ENCODE data around the gene SPIN2B.
"Not testable (repeated sequence)": the region's sequence is repeated elsewhere in the genome, so short reads cannot be mapped to it uniquely, and the experiment has no call there.

The SPIN2B gene

DNA sequence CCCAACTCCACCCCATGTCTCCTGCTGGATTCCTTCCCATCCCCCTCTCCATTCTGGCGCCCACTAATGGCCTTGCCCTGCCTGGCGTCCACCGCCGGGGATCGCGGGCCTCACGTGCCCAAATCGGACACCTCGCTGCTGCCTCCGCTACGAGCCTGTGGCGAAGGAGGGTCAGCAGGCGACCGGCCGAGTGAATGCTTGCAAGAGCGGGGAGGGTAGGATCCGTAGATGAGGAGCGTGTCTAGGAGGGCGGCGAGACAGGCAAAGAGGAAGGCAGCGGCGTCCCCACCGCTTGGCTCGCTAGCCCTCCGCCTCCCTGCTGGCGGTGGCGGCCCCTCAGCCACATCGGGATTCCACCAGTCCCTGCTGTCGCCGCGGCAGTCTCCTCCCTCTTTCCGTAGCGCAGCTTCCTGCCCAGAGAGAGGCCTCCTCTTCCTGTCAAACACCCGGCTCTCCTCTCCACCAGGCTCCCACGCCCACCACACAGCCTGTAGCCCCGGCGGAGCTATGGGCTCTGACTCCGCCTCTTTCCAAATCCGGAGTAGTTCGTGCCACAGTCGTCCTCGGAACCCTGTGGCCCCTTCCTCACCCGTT, at the start of gene SPIN2B:
Gene SPIN2B (minus strand): TSS at position 387 of the 594 bp plus-strand sequence.
- peak; percentile 82 for DNase-seq

- DNase-seq: no peak
These were observed 35.2 kb upstream of the SPIN2B start for GRCh38 chrX:57156397-57157049.

DNA sequence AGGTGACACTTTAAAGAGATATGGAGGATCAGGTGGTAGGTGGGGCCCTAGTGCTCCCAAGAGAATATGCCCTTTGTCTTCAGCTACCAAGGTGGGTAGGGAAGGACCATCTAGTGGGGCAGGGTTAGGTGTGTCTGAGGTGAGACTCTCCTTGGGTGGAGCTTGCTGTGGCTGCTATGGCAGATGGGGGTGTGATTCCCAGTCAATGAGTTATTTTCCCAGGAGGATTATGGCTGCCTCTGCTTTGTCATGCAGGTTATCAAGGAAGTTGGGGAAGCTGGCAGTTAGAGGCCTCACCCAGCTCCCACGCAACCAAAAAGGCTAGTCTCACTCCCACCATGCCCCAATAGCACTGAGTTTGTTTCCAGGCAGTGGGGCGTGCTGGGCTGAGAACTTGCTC, 33.8 kb upstream of the SPIN2B start:
- DNase-seq: no peak

- not testable (repeated sequence) for DNase-seq
These were observed 30.9 kb upstream of the SPIN2B start for GRCh38 chrX:57152222-57152621.

DNA sequence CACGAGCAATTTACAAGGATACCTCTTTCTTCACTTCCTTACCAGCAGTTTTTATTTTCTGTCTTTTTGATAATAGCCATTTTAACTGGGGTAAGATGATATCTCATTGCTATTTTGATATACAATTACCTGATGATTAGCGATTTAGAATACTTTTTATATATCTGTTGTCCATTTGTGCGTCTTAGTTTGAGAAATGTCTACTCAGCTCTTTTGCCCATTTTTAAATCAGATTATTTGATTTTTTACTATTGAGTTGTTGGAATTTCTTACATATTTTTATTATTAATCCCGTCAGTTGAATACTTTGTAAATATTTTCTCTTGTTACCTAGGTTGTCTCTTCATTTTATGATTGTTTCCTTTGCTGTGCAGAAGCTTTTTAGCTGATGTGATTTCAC, 17.3 kb upstream of the SPIN2B start:
- DNase-seq: no peak

DNA sequence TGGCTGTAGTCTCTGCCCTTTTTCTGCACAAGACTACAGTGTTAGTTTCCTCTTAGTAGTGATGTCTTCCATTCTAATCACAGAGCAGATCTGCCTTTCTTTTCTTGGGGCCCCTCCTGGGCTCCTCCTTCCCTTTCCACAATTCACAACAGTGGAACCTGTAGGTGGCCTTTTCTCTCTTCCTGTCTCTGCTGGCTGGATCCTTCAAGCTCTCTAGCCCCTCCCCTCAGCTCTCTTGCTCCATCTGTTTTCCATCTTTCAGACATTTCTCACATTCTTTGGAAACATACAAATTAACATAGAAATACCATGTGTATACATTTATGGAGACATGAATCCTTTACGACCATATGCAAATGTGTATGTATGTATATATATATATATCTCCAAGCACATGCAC, 16.2 kb upstream of the SPIN2B start:
- DNase-seq: no peak

GRCh38 chrX:57137073-57137472, 15.7 kb upstream of the SPIN2B start, which contains the start of gene SPIN2A:
Gene SPIN2A, minus strand, starts transcription at chrX:57137397. Its CDS starts 800 bp downstream, at chrX:57136597.
- not testable (repeated sequence) for DNase-seq

- not testable (repeated sequence) for DNase-seq
These were observed 15.2 kb upstream of the SPIN2B start for GRCh38 chrX:57136589-57136988.

GRCh38 chrX:57135287-57135686, 13.9 kb upstream of the SPIN2B start:
- DNase-seq: no peak

DNA sequence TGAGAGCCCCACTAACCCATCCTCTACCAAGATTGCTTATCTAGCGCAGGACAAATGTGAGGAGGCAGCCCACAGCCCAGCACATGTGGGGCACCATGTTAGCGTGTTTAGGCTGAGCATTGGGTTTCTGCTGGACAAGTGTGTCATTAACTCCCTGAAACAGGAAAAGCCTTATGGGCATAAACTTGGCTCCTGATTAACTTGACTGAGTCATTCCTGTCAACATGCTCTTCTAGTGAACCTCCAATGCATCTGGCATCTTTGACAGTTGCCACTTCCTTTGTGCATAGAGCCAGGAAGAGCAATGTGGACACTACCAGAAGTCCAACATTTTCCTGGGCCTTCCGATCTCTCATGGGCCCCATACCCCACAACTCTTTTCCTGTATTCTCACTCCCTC, 13.4 kb upstream of the SPIN2B start:
- no peak for DNase-seq

DNA sequence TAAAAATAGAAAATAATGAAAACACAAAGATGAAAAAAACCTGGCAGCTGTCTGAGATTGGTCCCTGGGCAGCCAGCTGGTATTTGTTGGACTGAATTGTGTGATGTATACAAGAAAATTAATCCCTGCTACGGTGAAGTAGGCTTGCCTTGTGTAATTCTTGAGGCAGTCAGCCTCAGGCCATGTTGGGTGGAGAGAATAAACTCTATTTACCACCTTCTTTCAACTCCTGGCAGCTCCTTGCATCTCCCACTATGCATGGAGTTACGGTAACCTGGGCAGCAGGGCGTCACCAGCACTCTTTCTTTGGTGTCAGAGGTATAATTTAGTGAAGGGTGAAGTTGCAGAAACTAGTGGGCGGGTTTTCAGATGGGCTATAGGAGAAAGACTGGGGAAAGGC, 12.4 kb upstream of the SPIN2B start:
- DNase-seq: no peak

- not testable (repeated sequence) for DNase-seq
These were observed 11.9 kb upstream of the SPIN2B start for GRCh38 chrX:57133284-57133683.

GRCh38 chrX:57132046-57132445, 10.7 kb upstream of the SPIN2B start:
- no peak for DNase-seq

GRCh38 chrX:57121816-57122215, 468 bp upstream of the SPIN2B start:
- DNase-seq: no peak

DNA sequence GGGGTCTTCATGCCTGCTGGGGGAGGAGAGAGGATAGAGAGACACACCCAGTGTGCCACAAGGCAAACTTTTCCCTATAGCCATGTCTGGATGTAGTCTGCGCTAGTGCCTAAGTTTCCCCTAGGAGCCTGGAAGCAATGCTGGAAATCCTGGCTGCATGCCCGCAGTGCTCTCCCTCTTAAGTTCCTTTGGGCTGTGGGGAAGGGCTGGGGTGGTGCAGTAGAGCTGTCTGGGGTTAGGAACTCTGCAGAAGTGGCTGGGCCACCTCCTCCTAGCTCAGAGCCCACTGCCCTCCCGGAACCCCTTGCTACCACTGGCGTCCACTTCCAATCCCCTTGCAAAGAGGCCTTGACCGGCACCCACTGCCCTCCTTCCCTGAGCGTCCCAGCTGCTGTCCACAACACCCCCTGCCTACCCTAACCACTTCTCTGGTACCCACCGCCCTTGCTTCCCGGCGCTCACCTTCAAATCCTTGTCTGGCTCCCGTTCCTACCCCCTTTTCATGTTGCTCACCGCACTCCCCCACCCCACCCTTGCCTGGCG, 658 bp downstream of the SPIN2B start:
- DNase-seq: not testable (repeated sequence)

DNA sequence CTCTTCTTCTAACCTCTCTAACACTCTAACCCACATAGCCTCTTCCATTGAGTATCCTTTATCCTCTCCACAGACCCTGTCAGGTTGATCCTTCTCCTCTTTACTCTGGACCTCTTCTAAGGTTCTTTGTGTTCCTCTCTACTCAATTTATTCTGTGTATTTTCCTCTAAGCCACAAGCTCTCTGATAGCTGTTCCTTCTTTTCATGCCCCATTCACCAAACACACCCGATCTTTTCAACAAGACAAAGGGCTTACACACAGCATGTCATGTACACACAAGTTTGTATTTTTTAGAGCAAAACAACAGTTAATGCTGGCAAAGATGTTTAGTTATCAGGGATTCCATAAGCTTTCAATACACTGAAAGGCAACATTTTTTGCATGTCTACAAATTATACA, 1.9 kb downstream of the SPIN2B start:
- no peak for DNase-seq

- DNase-seq: not testable (repeated sequence)
These were observed 3.8 kb downstream of the SPIN2B start for GRCh38 chrX:57117566-57117965.

DNA sequence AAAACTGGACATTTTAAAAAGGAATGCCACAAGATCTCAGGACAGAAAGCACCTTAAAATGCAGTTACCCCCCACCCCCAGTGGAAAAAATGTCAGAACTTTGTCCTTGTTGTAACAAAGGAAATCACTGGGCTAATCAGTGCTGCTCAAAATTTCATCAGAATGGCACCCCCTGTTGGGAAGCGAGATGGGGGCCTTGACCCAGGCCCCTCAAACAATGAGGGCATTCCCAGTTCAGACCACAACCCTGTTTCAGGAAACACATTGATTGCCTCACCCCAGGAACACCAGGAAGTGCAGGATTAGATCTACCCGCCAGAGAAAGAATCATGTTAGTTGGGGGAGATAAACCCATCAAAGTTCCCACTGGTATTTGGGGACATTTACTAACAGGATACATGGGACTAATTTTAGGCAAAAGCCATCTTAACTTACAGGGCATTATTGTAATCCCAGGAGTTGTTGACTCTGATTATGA, 16.4 kb downstream of the SPIN2B start:
- DNase-seq: no peak

DNA sequence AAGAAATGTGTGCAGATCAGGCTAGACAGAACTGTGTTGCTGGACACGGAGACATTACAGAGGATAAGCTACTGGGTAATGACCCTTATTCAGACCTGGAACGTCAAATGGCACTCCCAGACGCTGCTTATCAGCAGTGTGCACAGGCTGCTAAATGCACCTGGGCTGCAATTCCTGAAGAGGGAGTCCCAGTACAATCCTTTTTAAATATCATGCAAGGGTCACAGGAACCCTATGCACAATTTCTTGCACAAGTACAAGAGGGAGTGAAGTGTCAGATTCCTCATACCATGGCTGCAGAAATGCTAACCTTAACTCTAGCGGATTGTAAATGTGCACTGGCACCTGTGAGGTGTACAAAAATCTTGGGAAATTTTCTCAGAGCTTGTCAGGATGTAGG, 16.9 kb downstream of the SPIN2B start:
- no peak for DNase-seq

GRCh38 chrX:57103489-57103888, 17.9 kb downstream of the SPIN2B start:
- DNase-seq: no peak

DNA sequence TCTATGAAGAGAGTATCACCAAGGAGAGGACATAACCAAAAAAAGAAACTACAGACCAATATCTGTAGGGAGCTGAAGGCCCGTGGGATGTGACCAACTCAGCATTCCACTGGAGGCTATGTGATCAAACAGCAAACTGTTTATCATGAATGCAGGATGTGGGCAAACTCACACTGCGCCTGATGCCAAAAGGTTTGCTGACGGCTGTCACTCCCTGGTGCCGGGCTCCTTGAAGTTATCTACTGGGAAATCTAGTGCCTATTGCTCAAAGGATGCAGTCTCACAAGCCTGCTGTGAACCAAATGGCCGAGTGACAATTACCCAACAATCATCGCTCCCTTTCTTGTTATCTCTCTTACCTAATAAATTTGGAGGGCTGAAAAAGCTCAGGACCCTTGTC, 18.4 kb downstream of the SPIN2B start:
- DNase-seq: not testable (repeated sequence)

DNA sequence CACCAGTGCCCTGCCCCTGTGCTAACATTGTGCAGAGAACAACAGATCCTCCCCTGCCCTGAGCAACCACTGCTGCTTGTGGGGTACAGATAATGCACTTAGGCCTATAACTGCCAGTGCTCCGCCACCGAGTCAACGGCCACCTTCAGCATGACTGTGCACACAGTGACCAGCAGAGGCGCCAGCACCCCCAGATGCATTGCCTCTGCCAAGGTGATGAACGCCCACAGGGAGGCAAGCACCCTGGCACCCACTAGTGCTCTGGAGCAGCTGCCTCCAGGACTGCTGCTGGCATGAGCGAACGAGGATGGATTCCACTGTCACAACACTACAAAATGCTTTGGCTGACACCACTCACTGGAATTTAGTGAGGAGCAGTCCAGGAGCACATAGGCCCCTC, 38.2 kb downstream of the SPIN2B start:
- DNase-seq: no peak

DNA sequence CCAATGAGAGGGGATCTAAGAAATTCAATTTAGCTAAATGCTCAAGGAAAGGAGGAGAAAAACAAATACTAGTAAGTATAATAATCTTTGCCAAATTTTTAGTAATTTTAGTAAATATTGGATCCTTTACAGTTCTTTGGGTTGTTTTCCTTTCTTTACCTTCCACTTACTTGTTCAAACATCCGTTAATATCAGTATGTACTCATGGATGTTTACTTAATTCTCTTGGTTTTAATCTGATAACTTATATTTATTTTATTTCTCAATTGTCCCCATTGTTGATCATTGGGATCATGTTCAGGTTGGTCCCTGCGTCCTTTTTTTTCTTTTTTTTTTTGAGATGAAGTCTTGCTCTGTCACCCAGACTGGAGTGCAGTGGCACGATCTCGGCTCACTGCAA, 46.9 kb downstream of the SPIN2B start:
- no peak for DNase-seq
